SU-DHL-6 (cell line): ENCODE results near the gene RHOH.

Experiments used
- H2AFZ ChIP-seq: fragments of 200-600 bp; sonication (generic); 2 replicates; pipeline ENCODE4 v1.6.1; 2014; ENCODE audit warnings: low read depth, mild to moderate bottlenecking, moderate library complexity, mixed read lengths, antibody characterized with exemption, low read length; ENCODE audit not compliant: severe bottlenecking
- H3F3A ChIP-seq: fragments of 200-600 bp; shearing (Covaris generic); 2 replicates; pipeline ENCODE4 v1.6.0; 2016; ENCODE audit warnings: antibody characterized with exemption, mild to moderate bottlenecking; ENCODE audit not compliant: insufficient read depth
- H3K27ac ChIP-seq: fragments of 200-600 bp; sonication (generic); 2 replicates; pipeline ENCODE4 v1.5.1; 2016; ENCODE audit warnings: low read depth, mild to moderate bottlenecking, low read length, moderate library complexity, mixed read lengths
- H3K27me3 ChIP-seq: fragments of 200-600 bp; sonication (generic), shearing (Covaris generic); 2 replicates; pipeline ENCODE4 v1.6.0; 2014; ENCODE audit warnings: mild to moderate bottlenecking, low read length
- H3K36me3 ChIP-seq: fragments of 200-600 bp; sonication (generic); 2 replicates; pipeline ENCODE4 v1.6.1; 2014; ENCODE audit warnings: mild to moderate bottlenecking, low read length, mixed read lengths
- H3K4me2 ChIP-seq: fragments of 300-600, 200-600 bp; shearing (Covaris generic), sonication (generic); 2 replicates; pipeline ENCODE4 v1.6.0; 2014; ENCODE audit warnings: low read length, low read depth, mild to moderate bottlenecking; ENCODE audit not compliant: poor library complexity, severe bottlenecking
- H3K4me3 ChIP-seq: fragments of 200-600 bp; sonication (generic); 2 replicates; pipeline ENCODE4 v1.5.1; 2014; ENCODE audit warnings: antibody characterized with exemption, low read length, mild to moderate bottlenecking, mixed read lengths; ENCODE audit not compliant: insufficient read depth, poor library complexity, severe bottlenecking
- H3K79me2 ChIP-seq: fragments of 200-600 bp; sonication (generic); 2 replicates; pipeline ENCODE4 v1.6.1; 2014; ENCODE audit warnings: mild to moderate bottlenecking, low read length, moderate library complexity; ENCODE audit not compliant: insufficient read depth
- H3K9ac ChIP-seq: fragments of 200-600 bp; sonication (generic); 2 replicates; pipeline ENCODE4 v1.7.0; 2014; ENCODE audit warnings: mild to moderate bottlenecking, low read length
- H3K9me2 ChIP-seq: fragments of 200-600 bp; sonication (generic); replicated peaks from 2 replicates; pipeline ENCODE4 v1.6.1; 2014; ENCODE audit warnings: low read length; ENCODE audit not compliant: insufficient read depth
- H3K9me3 ChIP-seq: fragments of 200-600 bp; sonication (generic); 2 replicates; pipeline ENCODE4 v1.6.1; 2014; ENCODE audit warnings: low read length, mixed read lengths; ENCODE audit not compliant: insufficient read depth
- H4K20me1 ChIP-seq: fragments of 200-600 bp; sonication (generic); 2 replicates; pipeline ENCODE4 v1.6.1; 2014; ENCODE audit warnings: low read depth, mild to moderate bottlenecking, antibody characterized with exemption, low read length, moderate library complexity, mixed read lengths
- CTCF ChIP-seq: fragments of 200-600 bp; sonication (generic); IDR thresholded peaks from one replicate; pipeline ENCODE4 v1.5.1; 2017; ENCODE audit warnings: antibody characterized with exemption, mild to moderate bottlenecking, low read length, moderate library complexity; ENCODE audit not compliant: insufficient read depth, poor library complexity, severe bottlenecking
- EZH2phosphoT487 ChIP-seq: fragments of 200-600 bp; sonication (generic), shearing (Covaris generic); conservative IDR thresholded peaks from 2 replicates; pipeline ENCODE4 v1.6.1; 2018; ENCODE audit warnings: mild to moderate bottlenecking, antibody characterized with exemption, low read length, moderate library complexity, mixed read lengths

The RHOH gene

GRCh38 chr4:40283413-40283812 lies 86.6 kb downstream of the RHOH start:
- Histone ChIP-seq H2AFZ (no peak overlapping the region), H3K9me2 (no peaks in the 10 kb centered on the region), H3K4me2 (no peak overlapping the region), H3K9ac (no peak overlapping the region), H3K36me3 (no peaks in the 10 kb centered on the region), H4K20me1 (no peaks in the 10 kb centered on the region), H3K4me3 (no peak overlapping the region), H3F3A (no peaks in the 10 kb centered on the region), H3K9me3 (no peaks in the 10 kb centered on the region), H3K27ac (no peak overlapping the region), H3K79me2 (no peaks in the 10 kb centered on the region), H3K27me3 (no peaks in the 10 kb centered on the region)
- no peak for TF ChIP-seq CTCF
- no peak for TF ChIP-seq EZH2phosphoT487

- H3K27me3 ChIP-seq, result no peaks in the 10 kb centered on the region
- no peak overlapping the region for H3K4me2 ChIP-seq
- H3K9me3 ChIP-seq, result no peaks in the 10 kb centered on the region
- H3K9ac ChIP-seq, result no peak overlapping the region
- H3K9me2 ChIP-seq, result no peaks in the 10 kb centered on the region
- no peak overlapping the region for H3K27ac ChIP-seq
- TF ChIP-seq EZH2phosphoT487, result no peak
- TF ChIP-seq CTCF, result no peak
- H3K79me2 ChIP-seq, result no peaks in the 10 kb centered on the region
- no peaks in the 10 kb centered on the region for H3F3A ChIP-seq
- H3K4me3 ChIP-seq, result no peak overlapping the region
- no peak overlapping the region for H2AFZ ChIP-seq
- no peaks in the 10 kb centered on the region for H3K36me3 ChIP-seq
- H4K20me1 ChIP-seq, result no peaks in the 10 kb centered on the region
These were observed 87.1 kb downstream of the RHOH start for GRCh38 chr4:40283968-40284367.

- TF ChIP-seq EZH2phosphoT487 (no peak), CTCF (no peak)
- no peak overlapping the region for H3K27ac ChIP-seq
- H3K36me3 ChIP-seq, result no peaks in the 10 kb centered on the region
- H2AFZ ChIP-seq, result no peak overlapping the region
- no peak overlapping the region for H3K4me3 ChIP-seq
- H3K9me3 ChIP-seq, result no peaks in the 10 kb centered on the region
- H4K20me1 ChIP-seq, result no peaks in the 10 kb centered on the region
- H3K9me2 ChIP-seq, result no peaks in the 10 kb centered on the region
- H3K79me2 ChIP-seq, result no peaks in the 10 kb centered on the region
- no peak overlapping the region for H3K4me2 ChIP-seq
- no peak overlapping the region for H3K9ac ChIP-seq
- H3K27me3 ChIP-seq, result no peaks in the 10 kb centered on the region
- no peaks in the 10 kb centered on the region for H3F3A ChIP-seq
These were observed 88.9 kb downstream of the RHOH start for GRCh38 chr4:40285692-40286091.

- H2AFZ ChIP-seq, result peak overlapping the region; percentile 79
- no peaks in the 10 kb centered on the region for H3K27me3 ChIP-seq
- H3K9ac ChIP-seq, result peak overlapping the region; percentile 26
- H3K27ac ChIP-seq, result peak overlapping the region; percentile 64
- no peaks in the 10 kb centered on the region for H3F3A ChIP-seq
- no peaks in the 10 kb centered on the region for H3K36me3 ChIP-seq
- no peaks in the 10 kb centered on the region for H3K79me2 ChIP-seq
- H4K20me1 ChIP-seq, result no peaks in the 10 kb centered on the region
- no peak for TF ChIP-seq CTCF
- no peak for TF ChIP-seq EZH2phosphoT487
- H3K4me3 ChIP-seq, result no peak overlapping the region
- no peaks in the 10 kb centered on the region for H3K9me3 ChIP-seq
- H3K4me2 ChIP-seq, result peak overlapping the region; percentile 55
- H3K9me2 ChIP-seq, result no peaks in the 10 kb centered on the region
These were observed 91.7 kb downstream of the RHOH start for GRCh38 chr4:40288566-40288965.
